Mucosa of descending colon (tissue), 3 donors: ENCODE data around the gene PRICKLE3. TPM values are rescaled to one million over a fixed set of nuclear protein-coding genes. Genes with fewer than 3 reads are reported as not detected.
A peak's percentile ranks its signal among the peaks of the same experiment; 100 is the strongest.
"Not testable (repeated sequence)": the region's sequence is repeated elsewhere in the genome, so short reads cannot be mapped to it uniquely, and the experiment has no call there.

Experiments
- ATAC-seq: fragments of 200-7000 bp; cut with Tn5 transposase; one replicate; pipeline ENCODE4 v1.9.1; 2020; ENCODE audit warnings: mild to moderate bottlenecking, moderate library complexity
- DNase-seq, 3 donors: peaks; one replicate each; pipeline ENCODE4 v3.0.0-alpha.2; 2020
- H3K36me3 ChIP-seq: fragments of 200-600 bp; one replicate; pipeline ENCODE4 v1.8.0; 2021; ENCODE audit warnings: low read depth, mild to moderate bottlenecking
- H3K4me1 ChIP-seq: fragments of 200-600 bp; one replicate; pipeline ENCODE4 v1.8.0; 2021; ENCODE audit warnings: low read depth, mild to moderate bottlenecking
- H3K4me3 ChIP-seq: fragments of 200-600 bp; one replicate; pipeline ENCODE4 v1.8.0; 2021; ENCODE audit warnings: mild to moderate bottlenecking
- H3K9me3 ChIP-seq: fragments of 200-600 bp; one replicate; pipeline ENCODE4 v1.8.0; 2021; ENCODE audit warnings: mild to moderate bottlenecking
- intact Hi-C, 2 donors: fragments of 100-400 bp; cut with DNase I in 1 of 2; cut with micrococcal nuclease in 1 of 2; formaldehyde crosslinking; loops; one replicate each; pipeline versions ENCODE4 v1.11.0 to v1.11.1; 2022; cut with DNase I, micrococcal nuclease
- total RNA-seq, 3 donors: library from RNA; stranded (reverse); fragmentation: NEBNext Ultra II Directional in 2 of 3; extraction: Animal tissue kit (Norgen Biotek cat#: 25700) in 2 of 3; gene quantifications; one replicate each; pipeline versions ENCODE4 v1.2.1 to v1.2.4, GENCODE V29; 2021 to 2023
- TF ChIP-seq, protein P1 (sequence below): fragments of 200-600 bp; IDR thresholded peaks from one replicate; pipeline ENCODE4 v1.8.0; 2022; ENCODE audit warnings: antibody characterized with exemption, mild to moderate bottlenecking
- donor health status: DM: no; HTN: no; CAD: no; lungs with moderate emphysema.
- donor health status: DM: no; HTN: no; CAD: no.
- donor health status: DM: no; HTN: yes; CAD: no.

PRICKLE3 gene
- total RNA-seq, 3 donors from 2014 or later: 12.5 to 15.6 (median 13.0) TPM

GRCh38 chrX:49155243-49155899 is 30.8 kb downstream of the PRICKLE3 start:
- intact Hi-C loops: no loop called here
- H3K4me1 ChIP-seq: no peaks in the 10 kb centered on the region
- ATAC-seq (peak; percentile 67), DNase-seq (peak in 1 of 3 donors; percentile 82)
- no peak overlapping the region for H3K4me3 ChIP-seq
- H3K36me3 ChIP-seq: no peaks in the 10 kb centered on the region
- H3K9me3 ChIP-seq: no peaks in the 10 kb centered on the region
- TF ChIP-seq, protein P1, sequence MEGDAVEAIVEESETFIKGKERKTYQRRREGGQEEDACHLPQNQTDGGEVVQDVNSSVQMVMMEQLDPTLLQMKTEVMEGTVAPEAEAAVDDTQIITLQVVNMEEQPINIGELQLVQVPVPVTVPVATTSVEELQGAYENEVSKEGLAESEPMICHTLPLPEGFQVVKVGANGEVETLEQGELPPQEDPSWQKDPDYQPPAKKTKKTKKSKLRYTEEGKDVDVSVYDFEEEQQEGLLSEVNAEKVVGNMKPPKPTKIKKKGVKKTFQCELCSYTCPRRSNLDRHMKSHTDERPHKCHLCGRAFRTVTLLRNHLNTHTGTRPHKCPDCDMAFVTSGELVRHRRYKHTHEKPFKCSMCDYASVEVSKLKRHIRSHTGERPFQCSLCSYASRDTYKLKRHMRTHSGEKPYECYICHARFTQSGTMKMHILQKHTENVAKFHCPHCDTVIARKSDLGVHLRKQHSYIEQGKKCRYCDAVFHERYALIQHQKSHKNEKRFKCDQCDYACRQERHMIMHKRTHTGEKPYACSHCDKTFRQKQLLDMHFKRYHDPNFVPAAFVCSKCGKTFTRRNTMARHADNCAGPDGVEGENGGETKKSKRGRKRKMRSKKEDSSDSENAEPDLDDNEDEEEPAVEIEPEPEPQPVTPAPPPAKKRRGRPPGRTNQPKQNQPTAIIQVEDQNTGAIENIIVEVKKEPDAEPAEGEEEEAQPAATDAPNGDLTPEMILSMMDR: no peak

DNA sequence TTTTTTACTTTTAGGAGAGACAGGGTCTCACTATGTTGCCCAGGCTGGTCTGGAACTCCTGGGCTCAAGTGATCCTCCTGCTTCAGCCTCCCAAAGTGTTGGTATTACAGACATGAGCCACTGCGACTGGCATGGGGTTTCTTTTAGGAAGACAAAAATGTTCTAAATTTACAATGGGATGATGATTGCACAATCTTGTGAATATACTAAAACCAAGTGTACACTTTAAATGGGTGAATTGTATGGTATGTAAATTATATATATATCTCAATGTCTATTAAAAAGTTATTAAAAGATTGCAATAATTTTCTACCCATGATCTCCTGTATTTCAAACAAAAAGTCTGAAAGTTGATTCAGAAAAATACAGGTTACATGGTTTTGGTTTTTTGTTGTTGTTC is 32.7 kb downstream of the PRICKLE3 start:
- no peak for ATAC-seq
- no peak for DNase-seq
- intact Hi-C loops: no loop called here
- Histone ChIP-seq H3K9me3 (no peaks in the 10 kb centered on the region), H3K4me1 (no peaks in the 10 kb centered on the region), H3K4me3 (no peak overlapping the region), H3K36me3 (no peaks in the 10 kb centered on the region)
- TF ChIP-seq, protein P1: no peak

- H3K9me3 ChIP-seq, H3K36me3 ChIP-seq, ATAC-seq, DNase-seq, intact Hi-C loops, H3K4me3 ChIP-seq, H3K4me1 ChIP-seq: not testable (repeated sequence)
Observed at GRCh38 chrX:49149291-49149690, 36.9 kb downstream of the PRICKLE3 start.

DNA sequence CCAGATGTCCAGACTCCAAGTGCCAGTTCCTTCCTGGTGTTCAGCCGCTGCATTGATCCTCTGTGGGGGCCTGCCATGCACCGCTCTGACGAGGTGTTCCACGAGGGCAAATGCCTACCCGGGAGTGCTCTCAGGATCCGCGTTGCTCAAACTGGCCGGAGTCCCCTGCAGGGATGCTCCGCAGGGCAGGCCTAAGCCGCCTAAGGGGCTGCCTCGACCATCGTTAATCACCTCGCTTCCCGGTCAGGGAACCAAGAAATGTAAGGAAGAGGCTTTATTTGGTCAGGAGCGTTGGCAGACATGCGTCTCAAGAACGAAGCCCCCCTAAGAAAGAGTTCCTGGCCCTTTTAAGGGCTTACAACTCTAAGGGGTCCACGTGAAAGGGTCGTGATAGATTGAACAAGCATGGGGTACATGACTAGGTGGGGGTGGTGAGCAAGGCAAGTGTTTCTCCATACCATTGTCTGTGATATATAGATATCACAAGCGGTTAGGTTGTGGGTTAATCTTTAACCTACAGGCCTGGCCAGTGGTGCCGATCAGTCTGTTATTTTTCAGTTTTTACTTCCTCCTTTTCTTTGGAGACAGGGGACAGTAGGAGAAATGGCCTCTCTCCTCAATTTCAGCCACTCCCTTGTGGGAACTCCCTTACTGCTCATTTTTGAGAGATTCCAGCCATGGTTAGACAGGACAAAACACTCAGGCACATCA is 37.6 kb downstream of the PRICKLE3 start:
- H3K4me1 ChIP-seq, H3K36me3 ChIP-seq, H3K4me3 ChIP-seq, H3K9me3 ChIP-seq, intact Hi-C loops: not testable (repeated sequence)
- ATAC-seq (peak; percentile 73), DNase-seq (peak in 1 of 3 donors; percentile 54)

GRCh38 chrX:49147936-49148335 is 38.2 kb downstream of the PRICKLE3 start:
- Histone ChIP-seq H3K4me3 (no peak overlapping the region), H3K36me3 (no peaks in the 10 kb centered on the region), H3K9me3 (no peaks in the 10 kb centered on the region), H3K4me1 (no peaks in the 10 kb centered on the region)
- DNase-seq: no peak
- TF ChIP-seq, protein P1: no peak
- no peak for ATAC-seq
- intact Hi-C loops: no loop called here

DNA sequence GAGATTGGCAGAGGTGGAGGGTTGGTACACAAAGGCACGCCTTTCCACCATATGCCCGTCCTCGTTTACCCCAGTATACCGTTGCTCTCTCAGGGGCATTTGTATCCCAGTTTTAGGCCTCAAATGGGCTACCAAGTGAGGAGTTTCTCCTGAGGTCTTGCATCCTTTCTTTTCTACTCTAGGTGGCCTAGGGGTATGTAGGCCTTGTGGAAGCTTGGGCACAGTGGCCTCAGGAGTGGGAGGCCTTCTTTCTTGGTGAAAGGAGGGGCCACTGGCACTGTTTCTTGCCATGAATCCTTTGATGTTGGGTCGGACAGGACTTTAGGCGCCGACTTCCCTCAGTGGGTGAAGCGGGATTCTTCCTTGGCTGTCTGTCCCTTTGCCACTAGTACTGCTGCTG is 38.9 kb downstream of the PRICKLE3 start:
- Histone ChIP-seq H3K9me3 (no peaks in the 10 kb centered on the region), H3K36me3 (no peaks in the 10 kb centered on the region), H3K4me3 (no peak overlapping the region), H3K4me1 (no peaks in the 10 kb centered on the region)
- no peak for DNase-seq
- intact Hi-C loops: no loop called here
- TF ChIP-seq, protein P1: no peak
- ATAC-seq: no peak

GRCh38 chrX:49143154-49143553 is 43.0 kb downstream of the PRICKLE3 start:
- DNase-seq, intact Hi-C loops, H3K4me3 ChIP-seq, H3K36me3 ChIP-seq, H3K4me1 ChIP-seq, ATAC-seq: not testable (repeated sequence)
- peaks cover 19% of the 10 kb centered on the region for H3K9me3 ChIP-seq

GRCh38 chrX:49142264-49142663 is 43.9 kb downstream of the PRICKLE3 start:
- DNase-seq, ATAC-seq, H3K4me1 ChIP-seq, H3K36me3 ChIP-seq, H3K4me3 ChIP-seq, intact Hi-C loops: not testable (repeated sequence)
- H3K9me3 ChIP-seq: peaks cover 19% of the 10 kb centered on the region
